Heart right ventricle (tissue), 16 donors: Measurements from ENCODE around the gene GDPD5. TPM values are rescaled to one million over a fixed set of nuclear protein-coding genes. Genes with fewer than 3 reads are reported as not detected.
"Not testable (repeated sequence)": the region's sequence is repeated elsewhere in the genome, so short reads cannot be mapped to it uniquely, and the experiment has no call there.

Experiments used
- ATAC-seq, 8 donors: fragments of 200-7000 bp; cut with Tn5 transposase; one replicate each; pipeline ENCODE4 v1.9.1; 2020; ENCODE audit warnings: mild to moderate bottlenecking in 8 of 8, moderate library complexity in 8 of 8, moderate number of reproducible peaks in 1 of 8
- DNase-seq, 2 donors: peaks; one replicate each; pipeline ENCODE4 v3.0.0-alpha.2; 2020
- H3K27ac ChIP-seq, 10 donors: fragments of 200-600 bp; sonication (generic) in 2 of 10; one replicate each; pipeline versions ENCODE4 v1.5.0 to v1.8.0; 2020 to 2022; ENCODE audit warnings: mild to moderate bottlenecking in 3 of 10
- H3K27me3 ChIP-seq, 7 donors: fragments of 200-600 bp; one replicate each; pipeline ENCODE4 v1.8.0; 2021 to 2022; ENCODE audit warnings: mild to moderate bottlenecking in 2 of 7
- H3K36me3 ChIP-seq, 9 donors: fragments of 200-600 bp; sonication (generic) in 1 of 9; one replicate each; pipeline versions ENCODE4 v1.5.0 to v1.8.0; 2020 to 2022; ENCODE audit warnings: mild to moderate bottlenecking in 2 of 9
- H3K4me1 ChIP-seq, 9 donors: fragments of 200-600 bp; sonication (generic) in 1 of 9; one replicate each; pipeline versions ENCODE4 v1.5.0 to v1.8.0; 2020 to 2022; ENCODE audit warnings: mild to moderate bottlenecking in 4 of 9
- H3K4me3 ChIP-seq, 10 donors: fragments of 200-600 bp; sonication (generic) in 2 of 10; one replicate each; pipeline versions ENCODE4 v1.5.0 to v1.8.0; 2020 to 2022; ENCODE audit warnings: mild to moderate bottlenecking in 7 of 10, moderate library complexity in 2 of 10
- H3K9me3 ChIP-seq, 11 donors: fragments of 200-600 bp in 10 of 11; sonication (generic) in 2 of 11; one replicate each; pipeline versions ENCODE4 v1.5.0 to v1.8.0; 2013 to 2022; ENCODE audit warnings: mild to moderate bottlenecking in 2 of 11, control low read depth in 1 of 11, moderate library complexity in 1 of 11
- whole genome bisulfite sequencing, 2 donors: extraction: QIAGEN DNeasy Blood & Tissue Kit; methylation state at CpG; one replicate each; pipeline ENCODE4 v1.1.7; 2013; ENCODE audit warnings: inconsistent platforms in 1 of 2; 5-methylcytosine and 5-hydroxymethylcytosine counted together
- intact Hi-C, 10 donors: fragments of 100-400 bp; cut with DNase I; formaldehyde crosslinking; loops; one replicate each; pipeline versions ENCODE4 v1.11.1 to v1.14.2; 2022
- polyA plus RNA-seq, 2 donors: library from polyadenylated mRNA; stranded (reverse); fragments of 200-250 nt; gene quantifications; one replicate each; pipeline ENCODE4 v1.2.3, GENCODE V29; 2013
- total RNA-seq, 10 donors: library from RNA; stranded (reverse); fragmentation: NEBNext Ultra II Directional in 3 of 10; extraction: Animal tissue kit (Norgen Biotek cat#: 25700) in 3 of 10; gene quantifications; one replicate each; pipeline versions ENCODE4 v1.2.1 to v1.2.4, GENCODE V29; 2021 to 2023
- TF ChIP-seq, protein P1 (sequence below), 9 donors: fragments of 200-600 bp; sonication (generic) in 2 of 9; IDR thresholded peaks; one replicate each; pipeline versions ENCODE4 v1.5.0 to v1.8.0; 2021 to 2022; ENCODE audit warnings: antibody characterized with exemption in 9 of 9, mild to moderate bottlenecking in 5 of 9, moderate library complexity in 1 of 9
- donor health status: Arrhythmogenic right ventricular cardiomyopathy.
- donor health status: ischemic (EF 13 %, LVEDD 7.1; RV severe dilation, severe dysfunction).
- donor health status: healthy with polysubstance abuse.
- donor health status: DM: no; HTN: yes; CAD: no.
- donor health status: DM: no; HTN: no; CAD: no.
- donor health status: ischemic (EF 25% LVEDD 6.9; RV normal size, moderate dysfunction).
- donor health status: ischemic (EF 25% LVEDD 5.7; RV mildly dilated, moderate dysfunction).
- donor health status: healthy.
- donor health status: DM: yes; HTN: yes; CAD: no.
- donor health status: Ischemic cardiomyopathy.
- donor health status: ischemic (EF 35%, LVEDD 5.7; RV mildly dilated, moderate dysfunction).
- donor health status: nonischemic (EF 11% LVEDD 7.7; RV severe dilation, severe dysfunction).
- donor health status: DM: yes; HTN: yes; CAD: no.
- donor health status: PGD.
- donor health status: ischemic (EF 29% LVEDD 5.4; RV normal size, mild dysfunction).
- donor health status: nonischemic (EF 23%, LVEDD 6.1; RV moderate dilation, normal function).

Gene GDPD5
- total and polyA plus RNA-seq, 12 donors: 3.3 to 10.3 (median 4.1) TPM

DNA sequence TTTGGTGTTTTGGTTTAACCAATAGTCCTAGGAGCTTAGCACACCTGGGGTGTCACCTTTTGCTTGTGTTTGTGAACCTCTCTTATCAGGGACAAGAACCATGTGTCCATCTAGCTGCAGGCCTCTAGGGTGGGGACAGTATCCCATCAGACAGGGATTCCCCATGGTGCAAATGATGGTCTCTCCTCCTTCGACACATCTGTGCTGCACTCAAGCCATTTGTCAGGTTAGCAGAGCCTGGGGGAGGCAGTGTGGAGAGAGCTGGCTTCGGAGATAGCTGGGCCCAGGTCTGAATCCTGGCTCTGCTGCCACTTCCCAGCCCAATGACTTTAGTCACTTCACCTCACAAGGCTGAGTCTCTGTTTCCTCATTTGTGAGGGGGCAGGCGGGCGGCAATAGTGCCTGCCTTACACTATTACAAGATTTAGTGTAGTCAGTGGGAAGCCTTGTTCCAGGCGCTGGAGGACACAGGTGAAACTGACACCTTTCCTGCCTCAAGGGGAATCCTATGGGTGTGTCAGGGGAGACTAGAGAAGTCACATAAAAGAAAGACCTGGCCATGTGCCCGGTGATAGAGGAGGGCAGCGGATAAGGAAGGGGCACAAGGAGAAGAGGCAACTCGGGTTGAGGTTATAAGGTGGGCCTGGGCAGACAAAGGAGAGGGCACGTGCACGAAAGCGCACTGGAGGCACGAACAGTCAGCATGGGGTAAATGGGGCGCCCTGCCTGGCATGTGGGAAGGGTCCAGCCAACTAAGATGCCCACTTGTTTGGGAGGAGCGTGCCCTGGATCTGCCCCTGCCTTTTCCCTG, 105.3 kb downstream of the GDPD5 start:
- no peak for DNase-seq
- no peak overlapping the region for H3K27ac ChIP-seq
- 89 to 90% methylated on average over 14 of the region's 14 CpGs for WGBS, 2 donors
- H3K27me3 ChIP-seq: no peaks in the 10 kb centered on the region
- no peaks in the 10 kb centered on the region for H3K9me3 ChIP-seq
- H3K4me3 ChIP-seq: no peak overlapping the region
- intact Hi-C loops: no loop called here
- TF ChIP-seq, protein P1, sequence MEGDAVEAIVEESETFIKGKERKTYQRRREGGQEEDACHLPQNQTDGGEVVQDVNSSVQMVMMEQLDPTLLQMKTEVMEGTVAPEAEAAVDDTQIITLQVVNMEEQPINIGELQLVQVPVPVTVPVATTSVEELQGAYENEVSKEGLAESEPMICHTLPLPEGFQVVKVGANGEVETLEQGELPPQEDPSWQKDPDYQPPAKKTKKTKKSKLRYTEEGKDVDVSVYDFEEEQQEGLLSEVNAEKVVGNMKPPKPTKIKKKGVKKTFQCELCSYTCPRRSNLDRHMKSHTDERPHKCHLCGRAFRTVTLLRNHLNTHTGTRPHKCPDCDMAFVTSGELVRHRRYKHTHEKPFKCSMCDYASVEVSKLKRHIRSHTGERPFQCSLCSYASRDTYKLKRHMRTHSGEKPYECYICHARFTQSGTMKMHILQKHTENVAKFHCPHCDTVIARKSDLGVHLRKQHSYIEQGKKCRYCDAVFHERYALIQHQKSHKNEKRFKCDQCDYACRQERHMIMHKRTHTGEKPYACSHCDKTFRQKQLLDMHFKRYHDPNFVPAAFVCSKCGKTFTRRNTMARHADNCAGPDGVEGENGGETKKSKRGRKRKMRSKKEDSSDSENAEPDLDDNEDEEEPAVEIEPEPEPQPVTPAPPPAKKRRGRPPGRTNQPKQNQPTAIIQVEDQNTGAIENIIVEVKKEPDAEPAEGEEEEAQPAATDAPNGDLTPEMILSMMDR (IDR thresholded peaks at IDR 0.05): no peak
- H3K4me1 ChIP-seq: peaks cover 0 to 19% (median 6%) of the 10 kb centered on the region in 9 donors
- peaks cover 0 to 36% (median 8%) of the 10 kb centered on the region in 9 donors for H3K36me3 ChIP-seq
- no peak for ATAC-seq

DNA sequence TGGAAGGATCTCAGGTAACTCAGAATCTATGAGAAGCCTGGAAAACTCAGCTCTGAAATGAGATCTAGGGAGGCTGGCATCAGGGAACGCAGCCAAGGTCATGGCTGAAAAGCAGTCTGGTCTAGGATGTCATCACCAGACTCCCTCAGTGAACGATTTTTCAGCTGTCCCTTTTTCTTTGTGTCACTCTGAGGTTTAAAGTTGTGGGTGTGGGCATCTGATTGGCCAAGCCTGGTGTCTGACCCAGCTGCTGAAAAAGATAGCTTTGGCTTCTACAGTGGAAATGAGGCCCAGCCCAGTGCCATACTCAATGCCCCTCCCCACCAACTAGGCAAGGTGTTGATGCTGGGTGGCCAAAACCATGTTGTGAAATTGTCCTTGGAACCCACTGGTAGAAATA, 111.9 kb downstream of the GDPD5 start:
- no peaks in the 10 kb centered on the region for H3K27me3 ChIP-seq
- H3K9me3 ChIP-seq: no peaks in the 10 kb centered on the region
- peaks cover 0 to 50% (median 6%) of the 10 kb centered on the region in 9 donors for H3K36me3 ChIP-seq
- peaks cover 0 to 11% (median 4%) of the 10 kb centered on the region in 9 donors for H3K4me1 ChIP-seq
- no peak overlapping the region for H3K27ac ChIP-seq
- DNase-seq (no peak), ATAC-seq (no peak)
- TF ChIP-seq, protein P1 (IDR thresholded peaks at IDR 0.05): no peak
- H3K4me3 ChIP-seq: no peak overlapping the region
- intact Hi-C loops: loop anchor here in 1 of 10 donors (10.0 kb wide), 1 partner anchor 51 kb away; no protein-coding TSS in a partner anchor
- WGBS, 2 donors: 63 to 68% methylated on average over 2 of the region's 2 CpGs

DNA sequence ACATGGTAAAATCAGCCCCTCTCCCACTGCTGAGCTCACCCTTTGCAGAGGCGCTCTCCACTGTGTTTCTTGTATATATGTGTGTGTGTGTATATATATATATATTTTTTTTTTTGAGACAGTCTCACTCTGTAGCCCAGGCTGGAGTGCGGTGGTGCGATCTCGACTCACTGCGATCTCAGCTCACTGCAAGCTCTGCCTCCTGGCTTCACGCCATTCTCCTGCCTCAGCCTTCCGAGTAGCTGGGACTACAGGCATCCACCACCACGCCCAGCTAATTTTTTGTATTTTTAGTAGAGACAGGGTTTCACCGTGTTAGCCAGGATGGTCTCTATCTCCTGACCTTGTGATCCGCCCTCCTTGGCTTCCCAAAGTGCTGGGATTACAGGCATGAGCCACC, 112.6 kb downstream of the GDPD5 start:
- WGBS, 2 donors: 79 to 80% methylated on average over 10 of the region's 10 CpGs
- not testable (repeated sequence) for ATAC-seq, H3K9me3 ChIP-seq, H3K4me3 ChIP-seq, H3K27me3 ChIP-seq, H3K4me1 ChIP-seq, DNase-seq, H3K27ac ChIP-seq
- intact Hi-C loops: loop anchor here in 1 of 10 donors (10.0 kb wide), 1 partner anchor 52 kb away; no protein-coding TSS in a partner anchor
- peaks cover 0 to 57% (median 6%) of the 10 kb centered on the region in 9 donors for H3K36me3 ChIP-seq

DNA sequence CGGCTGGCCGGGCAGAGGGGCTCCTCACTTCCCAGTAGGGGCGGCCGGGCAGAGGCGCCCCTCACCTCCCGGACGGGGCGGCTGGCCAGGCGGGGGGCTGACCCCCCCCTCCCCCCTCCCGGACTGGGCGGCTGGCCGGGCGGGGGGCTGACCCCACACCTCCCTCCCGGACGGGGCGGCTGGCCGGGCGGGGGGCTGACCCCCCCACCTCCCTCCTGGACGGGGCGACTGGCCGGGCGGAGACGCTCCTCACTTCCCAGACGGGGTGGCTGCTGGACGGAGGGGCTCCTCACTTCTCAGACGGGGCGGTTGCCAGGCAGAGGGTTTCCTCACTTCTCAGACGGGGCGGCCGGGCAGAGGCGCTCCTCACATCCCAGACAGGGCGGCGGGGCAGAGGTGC, 115.8 kb downstream of the GDPD5 start:
- 89 to 91% methylated on average over 11 to 25 of the region's 33 CpGs for WGBS, 2 donors
- H3K4me1 ChIP-seq: peaks cover 0 to 11% (median 0%) of the 10 kb centered on the region in 9 donors
- ATAC-seq, H3K4me3 ChIP-seq, H3K9me3 ChIP-seq, H3K27ac ChIP-seq, DNase-seq, H3K27me3 ChIP-seq: not testable (repeated sequence)
- intact Hi-C loops: loop anchor here in 2 of 10 donors (5.0 to 10.0 kb wide), 2 partner anchors 55 to 122 kb away; no protein-coding TSS in a partner anchor
- peaks cover 0 to 82% (median 29%) of the 10 kb centered on the region in 9 donors for H3K36me3 ChIP-seq

DNA sequence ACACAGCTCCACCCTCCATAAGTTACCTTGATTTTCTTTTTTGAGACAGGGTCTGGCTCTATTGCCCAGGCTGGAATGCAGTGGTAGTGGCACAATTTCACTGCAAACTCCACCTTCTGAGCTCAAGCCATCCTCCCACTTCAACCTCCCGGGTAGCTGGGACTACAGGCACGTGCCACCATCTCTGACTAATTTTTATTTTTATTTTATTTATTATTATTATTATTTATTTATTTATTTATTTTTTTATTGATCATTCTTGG, 116.9 kb downstream of the GDPD5 start:
- Histone ChIP-seq H3K27me3 (no peaks in the 10 kb centered on the region), H3K36me3 (peaks cover 0 to 82% (median 37%) of the 10 kb centered on the region in 9 donors), H3K27ac (no peak overlapping the region), H3K9me3 (no peaks in the 10 kb centered on the region), H3K4me1 (peaks cover 0 to 19% (median 0%) of the 10 kb centered on the region in 9 donors), H3K4me3 (no peak overlapping the region)
- WGBS, 2 donors: 91 to 95% methylated on average over 2 of the region's 2 CpGs
- TF ChIP-seq, protein P1 (IDR thresholded peaks at IDR 0.05): no peak
- no peak for ATAC-seq
- intact Hi-C loops: loop anchor here in 1 of 10 donors (5.0 kb wide), 1 partner anchor 123 kb away; no protein-coding TSS in a partner anchor
- DNase-seq: no peak
